Endothelial cell of umbilical vein (primary cell): ENCODE data around the gene DGKI. TPM values are rescaled to one million over a fixed set of nuclear protein-coding genes. Genes with fewer than 3 reads are reported as not detected.

Experiments used
- BruUV-seq: library from RNA; stranded (reverse); fragments of 400-500 nt; replicated peaks from 2 replicates; lab custom pipeline; 2021; lab: Mats Ljungman, UMichigan
- CTCF ChIA-PET: fragments of 300-600, 350-600 bp; sonication (Branson Sonifier 250); formaldehyde crosslinking; loops from one replicate; lab custom pipeline; 2021; ENCODE audit warnings: antibody characterized with exemption, inconsistent platforms; lab: Charles Lee
- POLR2A ChIA-PET: fragments of 300-600, 350-600 bp; sonication (Branson Sonifier 250); formaldehyde crosslinking; loops from one replicate; lab custom pipeline; 2021; ENCODE audit warnings: antibody characterized with exemption, inconsistent platforms; lab: Charles Lee
- DNase-seq: peaks from one replicate; pipeline ENCODE4 v3.0.0-alpha.2; 2011; ENCODE audit warnings: low read depth, low spot score
- FAIRE-seq: peaks from 2 replicates; lab custom pipeline; 2011; peaks lifted over from hg19 to GRCh38; lab: Jason Lieb, UNC
- H2AFZ ChIP-seq: 2 replicates; pipeline ENCODE4 v1.6.0; 2012; ENCODE audit warnings: low read depth, low read length, control low read depth, inconsistent platforms
- H3K27ac ChIP-seq: 2 replicates; pipeline ENCODE4 v1.5.1; 2011; ENCODE audit warnings: low read depth, mild to moderate bottlenecking, control low read depth, low read length, moderate library complexity; ENCODE audit not compliant: insufficient read depth
- H3K27me3 ChIP-seq, 2 experiments: 2 replicates each; pipeline versions ENCODE4 v1.6.0 to v1.6.1; 2011; ENCODE audit warnings: low read length in 2 of 2, mixed read lengths in 1 of 2; ENCODE audit not compliant: control insufficient read depth in 2 of 2, insufficient read depth in 2 of 2
- H3K36me3 ChIP-seq, 2 experiments: 2 replicates in 1 of 2; 3 replicates in 1 of 2; pipeline ENCODE4 v1.5.1; 2011; ENCODE audit warnings: low read length in 2 of 2, mild to moderate bottlenecking in 1 of 2, moderate library complexity in 1 of 2; ENCODE audit not compliant: control insufficient read depth in 2 of 2, insufficient read depth in 2 of 2; ENCODE audit errors: extremely low read depth in 1 of 2
- H3K4me1 ChIP-seq: 3 replicates; pipeline ENCODE4 v1.5.1; 2011; ENCODE audit warnings: mild to moderate bottlenecking, low read length; ENCODE audit not compliant: control insufficient read depth, insufficient read depth; ENCODE audit errors: extremely low read depth
- H3K4me2 ChIP-seq: 2 replicates; pipeline ENCODE4 v1.6.1; 2011; ENCODE audit warnings: low read length, control low read depth, mixed read lengths; ENCODE audit not compliant: insufficient read depth
- H3K4me3 ChIP-seq, 3 experiments: fragments of 200-600 bp in 1 of 3; sonication (generic), shearing (Covaris generic) in 1 of 3; replicated peaks in 1 of 3; 2 replicates each; pipeline ENCODE4 v1.5.1; 2011 to 2016; ENCODE audit warnings: control low read depth in 3 of 3, low read length in 3 of 3, mild to moderate bottlenecking in 2 of 3, inconsistent platforms in 1 of 3, low read depth in 1 of 3, moderate library complexity in 1 of 3; ENCODE audit not compliant: insufficient read depth in 1 of 3
- H3K79me2 ChIP-seq: 2 replicates; pipeline ENCODE4 v1.6.0; 2012; ENCODE audit warnings: low read length, inconsistent platforms; ENCODE audit not compliant: control insufficient read depth, insufficient read depth
- H3K9ac ChIP-seq: replicated peaks from 2 replicates; pipeline ENCODE3; 2011; ENCODE audit warnings: low read length, control low read depth; ENCODE audit not compliant: insufficient read depth; ENCODE audit errors: extremely low read depth
- H3K9me1 ChIP-seq: replicated peaks from 3 replicates; pipeline ENCODE4 v1.6.0; 2011; ENCODE audit warnings: mild to moderate bottlenecking, low read length; ENCODE audit not compliant: control insufficient read depth, insufficient read depth; ENCODE audit errors: extremely low read depth
- H3K9me3 ChIP-seq: replicated peaks from 2 replicates; pipeline ENCODE4 v1.5.1; 2012; ENCODE audit warnings: low read length, inconsistent platforms; ENCODE audit not compliant: control insufficient read depth, insufficient read depth
- H4K20me1 ChIP-seq: replicated peaks from 2 replicates; pipeline ENCODE3; 2011; ENCODE audit warnings: mild to moderate bottlenecking, low read length; ENCODE audit not compliant: control insufficient read depth, insufficient read depth; ENCODE audit errors: extremely low read depth
- CTCF ChIP-seq, 2 donors: IDR thresholded peaks; 1 replicate in 1 of 2; 2 replicates in 1 of 2; pipeline ENCODE4 v1.5.1; 2011; ENCODE audit warnings: low read length in 2 of 2, mild to moderate bottlenecking in 2 of 2, moderate library complexity in 2 of 2, control low read depth in 1 of 2, inconsistent platforms in 1 of 2, low read depth in 1 of 2; ENCODE audit not compliant: insufficient read depth in 1 of 2; ENCODE audit errors: extremely low read depth in 1 of 2
- EZH2 ChIP-seq: IDR thresholded peaks from 2 replicates; pipeline ENCODE4 v1.6.1; 2012; ENCODE audit warnings: borderline replicate concordance, low read depth, mild to moderate bottlenecking, moderate library complexity, low read length, inconsistent platforms; ENCODE audit not compliant: severe bottlenecking
- FOS ChIP-seq: IDR thresholded peaks from 2 replicates; pipeline ENCODE4 v1.6.1; 2011; ENCODE audit warnings: mild to moderate bottlenecking, low read length, moderate library complexity, borderline replicate concordance; ENCODE audit not compliant: insufficient read depth
- GATA2 ChIP-seq: IDR thresholded peaks from 2 replicates; pipeline ENCODE4 v1.7.0; 2011; ENCODE audit warnings: low read depth, mild to moderate bottlenecking, moderate library complexity, mixed read lengths, low read length; ENCODE audit not compliant: insufficient read length, insufficient read depth
- JUN ChIP-seq: IDR thresholded peaks from 2 replicates; pipeline ENCODE4 v1.6.1; 2011; ENCODE audit warnings: borderline replicate concordance, low read depth; ENCODE audit not compliant: insufficient read length, insufficient read depth
- MAX ChIP-seq: IDR thresholded peaks from 2 replicates; pipeline ENCODE4 v1.6.1; 2011; ENCODE audit not compliant: insufficient read depth, insufficient read length
- MYC ChIP-seq: IDR thresholded peaks from one replicate; pipeline ENCODE4 v1.6.1; 2011; ENCODE audit warnings: mild to moderate bottlenecking, low read depth, low read length
- POLR2A ChIP-seq: IDR thresholded peaks from 2 replicates; pipeline ENCODE4 v1.6.1; 2012; ENCODE audit warnings: low read depth, mild to moderate bottlenecking, control low read depth, low read length
- POLR2AphosphoS5 ChIP-seq: IDR thresholded peaks from 2 replicates; pipeline ENCODE4 v1.6.1; 2012; ENCODE audit warnings: low read depth, mild to moderate bottlenecking, control low read depth, low read length, moderate library complexity; ENCODE audit not compliant: insufficient read depth
- dilution Hi-C: fragments of 300-500 bp; cut with MboI; formaldehyde crosslinking; loops from one replicate; pipeline ENCODE4 v1.15.0; 2019; ENCODE audit warnings: low sequenced_read_pairs; ENCODE audit not compliant: extremely low pct_ligation_motif_present
- intact Hi-C: fragments of 100-400 bp; cut with micrococcal nuclease; formaldehyde crosslinking; loops from one replicate; pipeline ENCODE4 v1.10.0; 2022
- polyA plus RNA-seq, 4 experiments: library from polyadenylated mRNA; depleted of rRNA in 3 of 4; stranded (reverse) in 3 of 4; unstranded in 1 of 4; fragments of >200 nt; gene quantifications; 2 replicates each; pipeline versions ENCODE4 v1.2.1 to v1.2.3, GENCODE V29; 2011 to 2012; ENCODE audit warnings: missing spikeins in 1 of 4
- total RNA-seq: library from RNA; stranded (reverse); gene quantifications from 2 replicates; pipeline ENCODE4 v1.2.3, GENCODE V29; 2021

The DGKI gene
- total and polyA plus RNA-seq, 2 donors (not counting 3 experiments of a cell fraction or from before 2014, with no cell fraction given) = 0.11 to 0.51 TPM

- DNase-seq (no peak), FAIRE-seq (no peak)
- H3K9me3 ChIP-seq = no peaks in the 10 kb centered on the region
- H3K4me1 ChIP-seq = no peaks in the 10 kb centered on the region
- H3K27me3 ChIP-seq = no peaks in the 10 kb centered on the region
- no peak overlapping the region for H3K4me2 ChIP-seq
- no peak overlapping the region for H2AFZ ChIP-seq
- H4K20me1 ChIP-seq = no peaks in the 10 kb centered on the region
- no peaks in the 10 kb centered on the region for H3K9me1 ChIP-seq
- H3K27ac ChIP-seq = no peak overlapping the region
- H3K79me2 ChIP-seq = no peaks in the 10 kb centered on the region
- no peaks in the 10 kb centered on the region for H3K36me3 ChIP-seq
- dilution Hi-C loops = no loop called here
- BruUV-seq = no TSS peak
- intact Hi-C loops = no loop called here
- ChIA-PET POLR2A (no interaction called here), CTCF (interaction anchor here (1.5 kb wide), 1 partner anchor 109 kb away, joined by 3 read pairs; no protein-coding TSS in a partner anchor)
- TF ChIP-seq FOS = no peak
- no peak for TF ChIP-seq MAX
- no peak for TF ChIP-seq GATA2
- TF ChIP-seq JUN = no peak
- no peak for TF ChIP-seq MYC
- TF ChIP-seq EZH2 = no peak
- TF ChIP-seq POLR2AphosphoS5 = no peak
- TF ChIP-seq CTCF (IDR thresholded peaks at IDR 0.05; ENCODE audit: extremely low read depth in 1 of 2, insufficient read depth in 1 of 2, low read depth in 1 of 2, low read length in 2 of 2) = no peak
- no peak for TF ChIP-seq POLR2A
- H3K4me3 ChIP-seq = no peak overlapping the region
- no peak overlapping the region for H3K9ac ChIP-seq
Measured at GRCh38 chr7:137482466-137482865, 364.3 kb downstream of the DGKI start.
